Body of pancreas (tissue), 4 donors: ENCODE data around the gene CCSER2. TPM values are rescaled to one million over a fixed set of nuclear protein-coding genes. Genes with fewer than 3 reads are reported as not detected.
"Not testable (repeated sequence)": the region's sequence is repeated elsewhere in the genome, so short reads cannot be mapped to it uniquely, and the experiment has no call there.

Experiments
- ATAC-seq: fragments of 150-250 bp; one replicate; pipeline ENCODE4 v1.9.1; 2016
- DNase-seq, 4 donors: peaks; one replicate each; pipeline ENCODE4 v3.0.0-alpha.2; 2019
- H3K27ac ChIP-seq, 4 donors: fragments of 200-600 bp; sonication (generic); 1 replicate in 3 of 4; 2 replicates in 1 of 4; pipeline versions ENCODE4 v1.5.1 to v1.6.1; 2016 to 2019; ENCODE audit warnings: mild to moderate bottlenecking in 1 of 4, mixed read lengths in 1 of 4, moderate library complexity in 1 of 4
- H3K27me3 ChIP-seq, 2 donors: fragments of 200-600 bp; sonication (generic); one replicate each; pipeline ENCODE4 v1.6.0; 2016; ENCODE audit warnings: mild to moderate bottlenecking in 1 of 2
- H3K36me3 ChIP-seq, 2 donors: fragments of 200-600 bp; sonication (generic); replicated peaks in 1 of 2; 2 replicates each; pipeline ENCODE4 v1.5.1; 2016; ENCODE audit warnings: low read depth in 2 of 2; ENCODE audit not compliant: insufficient read depth in 1 of 2
- H3K4me1 ChIP-seq: fragments of 200-600 bp; sonication (generic); one replicate; pipeline ENCODE4 v1.6.0; 2016
- H3K4me3 ChIP-seq, 2 donors: fragments of 200-600 bp; sonication (generic); 1 replicate in 1 of 2; 2 replicates in 1 of 2; pipeline ENCODE4 v1.5.1; 2016 to 2019
- H3K9me3 ChIP-seq, 3 donors: fragments of 200-600 bp; sonication (generic); 1 replicate in 2 of 3; 2 replicates in 1 of 3; pipeline ENCODE4 v1.5.1; 2016
- POLR2A ChIP-seq, 3 donors: fragments of 450-650 bp; IDR thresholded peaks; one replicate each; pipeline ENCODE4 v1.6.1; 2016; ENCODE audit warnings: antibody characterized with exemption in 3 of 3, mild to moderate bottlenecking in 2 of 3
- WGBS, 2 donors: methylation state at CpG; one replicate each; pipeline ENCODE4 v1.1.5; 2017; 5-methylcytosine and 5-hydroxymethylcytosine counted together
- intact Hi-C: fragments of 100-400 bp; cut with DNase I; formaldehyde crosslinking; loops from one replicate; pipeline ENCODE4 v1.15.1; 2023
- total RNA-seq, 2 donors: library from RNA; depleted of rRNA; stranded (reverse); fragments of >200 nt; gene quantifications; one replicate each; pipeline ENCODE4 v1.1.0, GENCODE V29; 2016
- TF ChIP-seq, protein P1 (sequence below), 7 experiments: fragments of 450-650 bp in 4 of 7; fragments of 200-600 bp in 3 of 7; sonication (generic) in 3 of 7; IDR thresholded peaks; one replicate each; pipeline ENCODE4 v1.5.1; 2016 to 2019; ENCODE audit warnings: antibody characterized with exemption in 7 of 7

The CCSER2 gene
- total RNA-seq, 2 donors from 2014 or later: 14.5 to 20.0 TPM

DNA sequence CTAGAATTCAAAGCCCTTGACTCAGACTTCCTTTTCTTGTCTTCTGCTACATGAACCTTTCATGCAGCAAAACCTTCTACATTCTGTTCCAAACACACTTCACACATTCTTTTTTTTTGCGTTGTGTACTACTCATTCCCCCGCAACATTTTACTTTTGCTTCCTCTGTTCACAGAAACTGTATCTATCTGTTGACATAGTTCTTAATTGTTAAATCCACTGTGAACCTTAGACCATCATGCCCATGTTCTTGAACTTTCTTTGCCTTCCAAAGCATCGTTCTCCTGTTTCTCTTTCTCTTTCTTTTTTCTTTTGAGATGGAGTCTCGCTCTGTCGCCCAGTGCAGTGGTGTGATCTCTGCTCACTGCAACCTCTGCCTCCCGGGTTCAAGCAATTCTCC is 14.2 kb downstream of the CCSER2 start:
- H3K27ac ChIP-seq: no peak overlapping the region
- peaks cover 10% of the 10 kb centered on the region for H3K4me1 ChIP-seq
- intact Hi-C loops: no loop called here
- no peaks in the 10 kb centered on the region for H3K27me3 ChIP-seq
- no peaks in the 10 kb centered on the region for H3K36me3 ChIP-seq
- H3K4me3 ChIP-seq: no peak overlapping the region
- no peaks in the 10 kb centered on the region for H3K9me3 ChIP-seq
- ATAC-seq (no peak), DNase-seq (no peak)
- WGBS, 2 donors: 86 to 94% methylated on average over 6 of the region's 6 CpGs
- TF ChIP-seq, protein P1, sequence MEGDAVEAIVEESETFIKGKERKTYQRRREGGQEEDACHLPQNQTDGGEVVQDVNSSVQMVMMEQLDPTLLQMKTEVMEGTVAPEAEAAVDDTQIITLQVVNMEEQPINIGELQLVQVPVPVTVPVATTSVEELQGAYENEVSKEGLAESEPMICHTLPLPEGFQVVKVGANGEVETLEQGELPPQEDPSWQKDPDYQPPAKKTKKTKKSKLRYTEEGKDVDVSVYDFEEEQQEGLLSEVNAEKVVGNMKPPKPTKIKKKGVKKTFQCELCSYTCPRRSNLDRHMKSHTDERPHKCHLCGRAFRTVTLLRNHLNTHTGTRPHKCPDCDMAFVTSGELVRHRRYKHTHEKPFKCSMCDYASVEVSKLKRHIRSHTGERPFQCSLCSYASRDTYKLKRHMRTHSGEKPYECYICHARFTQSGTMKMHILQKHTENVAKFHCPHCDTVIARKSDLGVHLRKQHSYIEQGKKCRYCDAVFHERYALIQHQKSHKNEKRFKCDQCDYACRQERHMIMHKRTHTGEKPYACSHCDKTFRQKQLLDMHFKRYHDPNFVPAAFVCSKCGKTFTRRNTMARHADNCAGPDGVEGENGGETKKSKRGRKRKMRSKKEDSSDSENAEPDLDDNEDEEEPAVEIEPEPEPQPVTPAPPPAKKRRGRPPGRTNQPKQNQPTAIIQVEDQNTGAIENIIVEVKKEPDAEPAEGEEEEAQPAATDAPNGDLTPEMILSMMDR (IDR thresholded peaks at IDR 0.05): no peak
- no peak for TF ChIP-seq POLR2A (IDR thresholded peaks at IDR 0.05)

DNA sequence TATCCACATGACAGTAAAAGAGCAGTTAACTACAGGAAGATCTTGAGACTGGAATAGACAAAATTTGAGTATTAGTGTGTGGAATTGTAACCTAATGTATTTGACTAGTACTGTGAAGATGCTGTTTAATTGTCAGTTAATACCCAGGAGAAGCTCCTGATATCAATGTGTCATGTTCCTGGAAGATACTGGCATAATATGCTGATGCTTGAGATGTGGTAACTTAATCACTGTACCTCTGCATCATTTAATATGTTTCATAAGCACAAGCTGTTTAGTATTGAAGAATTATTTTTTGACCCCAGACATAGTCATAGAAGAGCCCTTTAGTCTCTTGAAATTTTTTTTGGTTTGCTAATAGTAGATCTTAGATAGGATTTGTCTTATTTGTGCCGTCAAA is 15.4 kb downstream of the CCSER2 start:
- intact Hi-C loops: no loop called here
- H3K4me3 ChIP-seq: no peak overlapping the region
- H3K9me3 ChIP-seq: no peaks in the 10 kb centered on the region
- H3K27ac ChIP-seq: no peak overlapping the region
- H3K4me1 ChIP-seq: peaks cover 10% of the 10 kb centered on the region
- no peaks in the 10 kb centered on the region for H3K36me3 ChIP-seq
- WGBS, 2 donors: 88 to 95% methylated on average over 1 of the region's 1 CpG
- ATAC-seq (no peak), DNase-seq (no peak)
- TF ChIP-seq, protein P1 (IDR thresholded peaks at IDR 0.05): no peak
- TF ChIP-seq POLR2A (IDR thresholded peaks at IDR 0.05): no peak
- no peaks in the 10 kb centered on the region for H3K27me3 ChIP-seq

DNA sequence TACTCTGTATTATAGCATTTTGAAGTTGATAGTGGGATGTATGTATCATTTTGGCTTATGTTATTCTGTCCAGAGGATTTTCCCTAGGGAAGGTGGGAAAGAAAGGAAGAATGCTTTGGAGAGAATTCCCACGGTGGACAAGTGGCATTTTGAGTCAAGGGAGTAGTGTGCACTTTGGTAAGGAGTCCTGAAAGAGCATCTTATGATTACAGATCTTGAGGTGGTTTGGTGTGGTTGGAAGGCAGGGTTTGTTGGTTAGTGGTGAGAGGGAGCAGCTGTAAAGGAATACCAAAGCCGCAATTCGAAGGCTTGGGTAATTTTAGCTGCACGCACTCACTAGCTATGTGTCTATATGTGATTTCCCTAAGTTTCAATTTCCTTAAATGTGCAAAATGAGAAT is 16.1 kb downstream of the CCSER2 start:
- WGBS, 2 donors: 74 to 77% methylated on average over 4 of the region's 4 CpGs

DNA sequence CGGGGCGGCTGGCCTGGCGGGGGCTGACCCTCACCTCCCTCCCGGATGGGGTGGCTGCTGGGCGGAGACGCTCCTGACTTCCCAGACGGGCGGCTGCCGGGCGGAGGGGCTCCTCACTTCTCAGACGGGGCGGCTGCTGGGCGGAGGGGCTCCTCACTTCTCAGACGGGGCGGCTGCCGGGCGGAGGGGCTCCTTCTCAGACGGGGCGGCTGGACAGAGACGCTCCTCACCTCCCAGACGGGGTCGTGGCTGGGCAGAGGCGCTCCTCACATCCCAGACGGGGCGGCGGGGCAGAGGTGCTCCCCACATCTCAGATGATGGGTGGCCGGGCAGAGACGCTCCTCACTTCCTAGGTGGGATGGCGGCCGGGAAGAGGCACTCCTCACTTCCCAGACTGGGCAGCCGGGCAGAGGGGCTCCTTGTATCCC is 19.2 kb downstream of the CCSER2 start:
- H3K27me3 ChIP-seq, H3K36me3 ChIP-seq, H3K4me3 ChIP-seq, ATAC-seq, DNase-seq, H3K4me1 ChIP-seq, H3K9me3 ChIP-seq, intact Hi-C loops, H3K27ac ChIP-seq: not testable (repeated sequence)
- 97 to 100% methylated on average over 2 to 30 of the region's 31 CpGs for WGBS, 2 donors

More for the DNA sequence above, 16.1 kb downstream of the CCSER2 start:
- ATAC-seq (no peak), DNase-seq (no peak)
- TF ChIP-seq, protein P1 (IDR thresholded peaks at IDR 0.05): no peak
- TF ChIP-seq POLR2A (IDR thresholded peaks at IDR 0.05): no peak
- Histone ChIP-seq H3K9me3 (no peaks in the 10 kb centered on the region), H3K27ac (no peak overlapping the region), H3K4me1 (peaks cover 10% of the 10 kb centered on the region), H3K36me3 (no peaks in the 10 kb centered on the region), H3K27me3 (no peaks in the 10 kb centered on the region), H3K4me3 (no peak overlapping the region)
- intact Hi-C loops: no loop called here

DNA sequence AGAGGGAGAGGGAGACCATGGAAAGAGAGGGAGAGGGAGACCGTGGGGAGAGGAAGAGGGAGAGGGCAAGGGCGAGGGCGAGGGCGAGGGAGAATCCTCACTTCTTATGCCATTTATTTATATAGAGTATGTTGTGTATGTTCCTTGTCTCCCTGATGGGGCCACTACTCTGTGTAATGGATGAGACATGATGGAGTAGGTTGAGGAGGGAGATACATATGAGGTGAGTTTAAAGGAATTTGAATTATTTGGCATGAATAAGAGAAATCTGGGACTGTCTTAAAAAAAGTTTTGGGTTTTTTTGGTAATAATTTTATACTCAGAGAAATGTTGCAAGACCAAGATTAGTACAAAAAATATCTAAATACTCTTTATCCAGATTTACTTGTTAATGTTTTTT is 20.1 kb downstream of the CCSER2 start:
- Histone ChIP-seq H3K4me3 (no peak overlapping the region), H3K9me3 (no peaks in the 10 kb centered on the region), H3K36me3 (no peaks in the 10 kb centered on the region), H3K27ac (no peak overlapping the region), H3K27me3 (no peaks in the 10 kb centered on the region), H3K4me1 (peaks cover 10% of the 10 kb centered on the region)
- DNase-seq: no peak
- no peak for ATAC-seq
- intact Hi-C loops: no loop called here
- TF ChIP-seq POLR2A (IDR thresholded peaks at IDR 0.05): no peak
- TF ChIP-seq, protein P1 (IDR thresholded peaks at IDR 0.05): no peak
- WGBS, 2 donors: 94 to 100% methylated on average over 4 of the region's 4 CpGs
